Subcutaneous preadipocyte (primary cell): ENCODE data around the gene ALDH6A1. TPM values are rescaled to one million over a fixed set of nuclear protein-coding genes. Genes with fewer than 3 reads are reported as not detected.

Experiments
- total RNA-seq: library from RNA; depleted of rRNA; stranded (reverse); fragments of >200 nt; gene quantifications from 2 replicates; pipeline ENCODE4 v1.2.3, GENCODE V29; 2012

ALDH6A1 gene
- total RNA-seq = 18.0 and 19.7 TPM in 2 replicates

DNA sequence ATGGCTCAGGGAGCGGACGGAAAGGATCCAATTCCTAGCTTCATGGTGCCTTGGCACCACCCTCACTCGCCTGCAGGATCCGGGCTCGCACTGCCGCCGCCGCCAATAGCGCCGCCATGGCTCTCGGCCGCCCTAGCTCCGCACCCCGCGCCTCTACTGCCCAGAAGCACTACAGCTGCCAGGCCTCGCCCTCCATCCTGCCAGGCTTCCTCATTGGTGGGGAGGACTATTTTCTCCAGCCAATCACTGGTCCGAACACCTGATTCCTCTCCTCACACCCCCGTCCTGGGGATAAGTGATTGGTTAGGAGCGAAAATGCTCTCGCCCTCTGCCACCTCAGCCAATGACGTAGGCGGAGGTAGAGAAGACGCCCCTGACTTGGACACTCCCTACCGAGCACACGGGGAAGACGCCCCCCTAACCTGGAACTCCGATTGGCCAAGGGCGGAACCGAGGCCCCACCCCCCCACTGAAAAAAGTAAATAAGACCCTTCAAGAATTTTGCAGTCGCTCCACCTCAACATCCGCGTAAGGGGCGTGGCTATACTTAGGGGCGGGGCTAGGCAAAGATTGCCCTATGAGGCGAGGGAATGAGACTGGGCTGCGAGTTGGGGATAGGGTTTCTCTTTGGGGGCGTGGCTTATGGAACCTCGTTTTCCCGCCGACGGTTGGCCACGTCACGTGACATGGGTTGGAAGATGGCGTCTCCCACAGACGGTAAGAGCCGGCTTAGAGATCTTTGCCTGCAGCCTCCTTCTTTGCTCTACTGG is at the start of gene ALDH6A1, which contains the start of gene LIN52:
ALDH6A1 (minus strand) TSS at position 177 of the 770 bp plus-strand sequence; CDS start at position 118, 59 bp downstream.
LIN52 (plus strand) TSS at position 680 of the 770 bp plus-strand sequence; CDS start at position 699, 19 bp downstream.

DNA sequence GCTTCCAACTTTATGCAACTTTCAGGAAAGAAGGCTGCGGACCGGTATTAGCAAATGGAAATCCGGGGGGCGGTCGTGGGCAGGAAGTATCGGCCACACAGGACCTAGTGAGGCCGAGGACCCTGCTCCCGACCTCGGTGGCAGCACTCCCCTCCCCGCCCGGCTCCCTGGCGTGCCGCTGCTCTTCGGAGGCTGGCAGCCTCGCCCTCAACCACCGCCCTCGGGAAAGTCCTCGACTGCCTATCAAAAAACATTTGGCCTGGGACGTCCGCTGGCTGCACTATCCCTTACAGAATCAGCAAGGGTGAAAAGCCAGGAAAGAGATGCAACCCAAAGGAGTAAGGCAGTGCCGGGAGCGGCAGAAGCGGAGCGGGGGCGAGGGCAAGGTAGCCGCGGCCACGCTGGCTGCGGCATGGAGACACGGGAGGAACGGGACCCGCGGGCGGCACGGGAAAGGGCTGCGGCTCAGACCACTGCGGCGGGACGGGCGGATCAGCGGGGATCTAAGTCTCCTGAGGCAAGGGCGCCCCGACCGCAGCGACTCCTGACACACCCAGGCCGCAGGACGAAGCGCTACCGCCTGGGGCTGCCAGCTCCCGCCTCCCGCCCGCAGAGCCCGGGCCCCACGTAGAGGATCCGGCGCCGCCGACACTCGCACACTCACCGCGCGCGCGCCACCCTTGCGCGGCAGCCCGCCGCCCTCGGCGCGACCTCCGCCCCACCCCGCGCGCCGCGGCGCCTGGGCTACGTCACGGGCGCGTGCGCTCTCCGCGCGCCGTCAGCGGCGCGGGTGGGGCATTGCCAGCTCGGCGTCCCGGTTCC is 65.5 kb downstream of the ALDH6A1 start, which contains the start of the genes BBOF1 and ENTPD5:
BBOF1 (plus strand) TSS at position 764 of the 822 bp plus-strand sequence. CDS start 130 bp downstream, outside the sequence.
ENTPD5 (minus strand) TSS at position 703 of the 822 bp plus-strand sequence. CDS start 31,186 bp downstream, outside the sequence.

Other genes starting within 250 kb of the ALDH6A1 start
- 4.8 and 6.8 TPM in 2 replicates for gene PTGR2, start 232.6 kb downstream of the ALDH6A1 start, total RNA-seq
- gene ZNF410, start 197.6 kb downstream of the ALDH6A1 start, total RNA-seq = 54.0 and 57.5 TPM in 2 replicates
- 2.2 and 3.3 TPM in 2 replicates for gene FAM161B, start 134.4 kb downstream of the ALDH6A1 start, total RNA-seq
- 16.2 and 21.1 TPM in 2 replicates for gene COQ6, start 134.2 kb downstream of the ALDH6A1 start, total RNA-seq
- 7.0 and 10.2 TPM in 2 replicates for gene ENTPD5, start 65.2 kb downstream of the ALDH6A1 start, total RNA-seq
- gene BBOF1, start 65.1 kb downstream of the ALDH6A1 start, total RNA-seq = 4.3 and 6.2 TPM in 2 replicates
- gene LIN52, start 503 bp upstream of the ALDH6A1 start, total RNA-seq = 5.1 and 8.6 TPM in 2 replicates
- not detected in 2 replicates for gene VSX2, start 155.0 kb upstream of the ALDH6A1 start, total RNA-seq
- 23.7 and 30.5 TPM in 2 replicates for gene ABCD4, start 218.5 kb upstream of the ALDH6A1 start, total RNA-seq